Hepatocyte (in vitro differentiated cells): ENCODE measurements around the gene CUBN.

Source experiments
- CTCF ChIP-seq: fragments of 200-600 bp; sonication (generic); IDR thresholded peaks from 2 replicates; pipeline ENCODE4 v1.5.1; 2016; ENCODE audit warnings: antibody characterized with exemption, mild to moderate bottlenecking; ENCODE audit not compliant: poor library complexity
- EZH2 ChIP-seq: fragments of 200-600 bp; sonication (generic); IDR thresholded peaks from 2 replicates; pipeline ENCODE4 v1.6.1; 2016; ENCODE audit warnings: antibody characterized with exemption, mild to moderate bottlenecking, borderline replicate concordance
- EZH2phosphoT487 ChIP-seq: fragments of 200-600 bp; sonication (generic); IDR thresholded peaks from one replicate; pipeline ENCODE4 v1.6.1; 2018; ENCODE audit warnings: antibody characterized with exemption, mild to moderate bottlenecking, low read depth, moderate library complexity; ENCODE audit not compliant: unreplicated experiment, severe bottlenecking

DNA sequence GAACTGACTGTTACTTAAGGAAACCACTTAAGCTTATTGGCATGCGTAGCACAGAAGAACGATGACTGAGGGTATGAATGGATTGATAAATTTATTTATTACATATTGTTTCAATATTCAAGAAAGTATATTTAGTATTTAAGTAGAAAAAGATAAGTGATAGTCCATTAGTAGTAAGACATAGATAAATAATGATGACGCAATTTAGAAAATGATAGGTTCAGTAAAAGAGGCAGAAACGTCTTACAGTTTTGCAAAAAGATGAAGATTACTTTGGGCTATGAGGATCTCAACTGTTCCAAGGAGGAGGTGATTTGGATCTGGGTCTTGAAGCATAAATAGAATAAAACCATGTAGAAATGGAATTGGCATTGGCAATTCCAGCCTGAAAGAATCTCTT is 275.8 kb downstream of the CUBN start:
- TF ChIP-seq EZH2phosphoT487, result no peak
- TF ChIP-seq CTCF, result no peak
- no peak for TF ChIP-seq EZH2
